ENCODE results near the gene AMN. TPM values are rescaled to one million over a fixed set of nuclear protein-coding genes. Genes with fewer than 3 reads are reported as not detected.

The AMN gene
- total RNA-seq, 6 experiments from 2014 or later = 7.1 to 69.1 (median 28.6) TPM

DNA sequence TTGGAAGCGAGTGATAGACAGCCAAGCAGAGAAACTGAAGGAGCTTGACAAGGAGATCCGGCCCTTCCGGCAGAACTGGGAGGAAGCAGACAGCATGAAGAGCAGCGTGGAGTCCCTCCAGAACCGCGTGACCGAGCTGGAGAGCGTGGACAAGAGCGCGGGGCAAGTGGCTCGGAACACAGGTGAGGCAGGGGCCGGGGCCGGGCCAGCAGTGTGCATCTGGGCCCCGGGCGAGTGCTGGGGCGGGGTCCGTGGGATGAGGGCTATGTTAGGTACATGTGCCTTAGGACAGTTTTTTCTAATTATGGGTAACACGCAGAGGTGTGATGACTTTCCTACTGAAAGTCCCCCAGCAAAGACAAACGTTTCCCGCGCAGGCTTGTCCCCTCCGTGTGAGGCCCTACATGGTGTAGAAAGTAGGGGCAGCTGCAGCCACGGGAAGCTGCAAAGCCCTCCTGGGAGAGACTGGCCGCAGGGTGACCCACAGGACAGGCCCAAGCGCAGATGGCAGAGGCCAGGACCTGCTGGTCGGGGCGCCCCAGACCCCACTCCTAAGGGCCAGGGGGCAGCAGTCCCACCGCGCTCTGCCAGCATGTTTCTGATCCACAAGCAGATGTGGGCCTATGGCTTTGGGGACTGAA is 19.1 kb upstream of the AMN start:
- Histone ChIP-seq H3K36me3 (peaks cover 0 to 9% (median 4%) of the 10 kb centered on the region in 4 donors), H3K4me3 (no peak overlapping the region), H3K9me3 (no peaks in the 10 kb centered on the region), H3K4me1 (no peaks in the 10 kb centered on the region), H3K27me3 (no peaks in the 10 kb centered on the region), H3K27ac (no peak overlapping the region)
- TF ChIP-seq, protein P1, sequence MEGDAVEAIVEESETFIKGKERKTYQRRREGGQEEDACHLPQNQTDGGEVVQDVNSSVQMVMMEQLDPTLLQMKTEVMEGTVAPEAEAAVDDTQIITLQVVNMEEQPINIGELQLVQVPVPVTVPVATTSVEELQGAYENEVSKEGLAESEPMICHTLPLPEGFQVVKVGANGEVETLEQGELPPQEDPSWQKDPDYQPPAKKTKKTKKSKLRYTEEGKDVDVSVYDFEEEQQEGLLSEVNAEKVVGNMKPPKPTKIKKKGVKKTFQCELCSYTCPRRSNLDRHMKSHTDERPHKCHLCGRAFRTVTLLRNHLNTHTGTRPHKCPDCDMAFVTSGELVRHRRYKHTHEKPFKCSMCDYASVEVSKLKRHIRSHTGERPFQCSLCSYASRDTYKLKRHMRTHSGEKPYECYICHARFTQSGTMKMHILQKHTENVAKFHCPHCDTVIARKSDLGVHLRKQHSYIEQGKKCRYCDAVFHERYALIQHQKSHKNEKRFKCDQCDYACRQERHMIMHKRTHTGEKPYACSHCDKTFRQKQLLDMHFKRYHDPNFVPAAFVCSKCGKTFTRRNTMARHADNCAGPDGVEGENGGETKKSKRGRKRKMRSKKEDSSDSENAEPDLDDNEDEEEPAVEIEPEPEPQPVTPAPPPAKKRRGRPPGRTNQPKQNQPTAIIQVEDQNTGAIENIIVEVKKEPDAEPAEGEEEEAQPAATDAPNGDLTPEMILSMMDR (IDR thresholded peaks at IDR 0.05) = no peak
- no peak for TF ChIP-seq POLR2A (IDR thresholded peaks at IDR 0.05)
- WGBS (ENCODE audit: insufficient coverage, low coverage, low lambda C conversion rate, missing lambda C conversion rate) = 90% methylated on average over 15 of the region's 29 CpGs
- intact Hi-C loops (cut with DNase I) = no loop called here
- no peak for ATAC-seq
- no peak for DNase-seq

DNA sequence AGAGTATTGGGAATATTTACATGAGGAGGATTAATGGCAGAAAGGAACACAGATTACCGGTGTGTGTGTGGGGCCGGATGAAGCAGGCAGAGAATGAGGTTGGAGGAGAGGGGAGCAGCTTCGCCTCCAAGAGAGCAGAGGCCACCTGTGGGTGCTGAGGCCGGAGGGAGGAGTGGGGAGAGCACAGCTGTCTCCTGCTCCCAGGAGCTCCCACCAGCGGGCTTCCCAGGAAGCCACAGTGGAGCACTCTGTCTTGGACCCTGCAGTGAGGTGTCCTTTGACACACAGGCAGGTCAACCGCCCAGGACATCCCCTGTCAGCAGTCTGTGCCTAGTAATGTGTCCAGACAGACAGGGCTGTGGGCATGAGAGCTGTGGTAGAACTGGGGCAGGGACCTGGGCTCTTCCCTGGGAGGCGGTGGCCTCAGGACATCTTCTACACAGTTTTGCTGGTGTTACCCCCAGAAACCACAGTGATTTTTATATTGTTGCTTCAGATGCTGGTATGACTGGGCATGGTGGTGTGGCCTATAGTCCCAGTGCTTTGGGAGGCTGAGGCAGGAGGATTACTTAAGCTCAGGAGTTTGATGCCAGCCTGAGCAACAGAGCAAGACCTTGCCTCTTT is 18.5 kb upstream of the AMN start:
- WGBS (ENCODE audit: insufficient coverage, low coverage, low lambda C conversion rate, missing lambda C conversion rate) = 89% methylated on average over 5 of the region's 7 CpGs
- no peak overlapping the region for H3K4me3 ChIP-seq
- intact Hi-C loops (cut with DNase I) = no loop called here
- H3K4me1 ChIP-seq = no peaks in the 10 kb centered on the region
- peaks cover 0 to 9% (median 4%) of the 10 kb centered on the region in 4 donors for H3K36me3 ChIP-seq
- no peak for DNase-seq
- no peak for ATAC-seq
- H3K9me3 ChIP-seq = no peaks in the 10 kb centered on the region
- no peak overlapping the region for H3K27ac ChIP-seq
- no peaks in the 10 kb centered on the region for H3K27me3 ChIP-seq
- TF ChIP-seq, protein P1 (IDR thresholded peaks at IDR 0.05) = no peak
- no peak for TF ChIP-seq POLR2A (IDR thresholded peaks at IDR 0.05)

DNA sequence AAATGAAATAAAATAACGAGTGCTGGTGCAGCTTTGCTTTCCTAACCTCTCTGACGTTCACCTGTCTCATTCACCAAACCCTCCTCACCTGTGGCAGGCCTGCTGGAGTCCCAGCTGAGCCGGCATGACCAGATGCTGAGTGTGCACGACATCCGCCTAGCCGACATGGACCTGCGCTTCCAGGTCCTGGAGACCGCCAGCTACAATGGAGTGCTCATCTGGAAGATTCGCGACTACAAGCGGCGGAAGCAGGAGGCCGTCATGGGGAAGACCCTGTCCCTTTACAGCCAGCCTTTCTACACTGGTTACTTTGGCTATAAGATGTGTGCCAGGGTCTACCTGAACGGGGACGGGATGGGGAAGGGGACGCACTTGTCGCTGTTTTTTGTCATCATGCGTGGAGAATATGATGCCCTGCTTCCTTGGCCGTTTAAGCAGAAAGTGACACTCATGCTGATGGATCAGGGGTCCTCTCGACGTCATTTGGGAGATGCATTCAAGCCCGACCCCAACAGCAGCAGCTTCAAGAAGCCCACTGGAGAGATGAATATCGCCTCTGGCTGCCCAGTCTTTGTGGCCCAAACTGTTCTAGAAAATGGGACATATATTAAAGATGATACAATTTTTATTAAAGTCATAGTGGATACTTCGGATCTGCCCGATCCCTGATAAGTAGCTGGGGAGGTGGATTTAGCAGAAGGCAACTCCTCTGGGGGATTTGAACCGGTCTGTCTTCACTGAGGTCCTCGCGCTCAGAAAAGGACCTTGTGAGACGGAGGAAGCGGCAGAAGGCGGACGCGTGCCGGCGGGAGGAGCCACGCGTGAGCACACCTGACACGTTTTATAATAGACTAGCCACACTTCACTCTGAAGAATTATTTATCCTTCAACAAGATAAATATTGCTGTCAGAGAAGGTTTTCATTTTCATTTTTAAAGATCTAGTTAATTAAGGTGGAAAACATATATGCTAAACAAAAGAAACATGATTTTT is 17.1 kb upstream of the AMN start:
- no peaks in the 10 kb centered on the region for H3K27me3 ChIP-seq
- 95% methylated on average over 29 of the region's 38 CpGs for WGBS (ENCODE audit: insufficient coverage, low coverage, low lambda C conversion rate, missing lambda C conversion rate)
- ATAC-seq = no peak
- no peaks in the 10 kb centered on the region for H3K9me3 ChIP-seq
- no peak for TF ChIP-seq POLR2A (IDR thresholded peaks at IDR 0.05)
- TF ChIP-seq, protein P1 (IDR thresholded peaks at IDR 0.05) = no peak
- no peak for DNase-seq
- H3K27ac ChIP-seq = no peak overlapping the region
- intact Hi-C loops (cut with DNase I) = no loop called here
- H3K36me3 ChIP-seq = peaks cover 0 to 9% (median 4%) of the 10 kb centered on the region in 4 donors
- H3K4me3 ChIP-seq = no peak overlapping the region
- H3K4me1 ChIP-seq = no peaks in the 10 kb centered on the region

DNA sequence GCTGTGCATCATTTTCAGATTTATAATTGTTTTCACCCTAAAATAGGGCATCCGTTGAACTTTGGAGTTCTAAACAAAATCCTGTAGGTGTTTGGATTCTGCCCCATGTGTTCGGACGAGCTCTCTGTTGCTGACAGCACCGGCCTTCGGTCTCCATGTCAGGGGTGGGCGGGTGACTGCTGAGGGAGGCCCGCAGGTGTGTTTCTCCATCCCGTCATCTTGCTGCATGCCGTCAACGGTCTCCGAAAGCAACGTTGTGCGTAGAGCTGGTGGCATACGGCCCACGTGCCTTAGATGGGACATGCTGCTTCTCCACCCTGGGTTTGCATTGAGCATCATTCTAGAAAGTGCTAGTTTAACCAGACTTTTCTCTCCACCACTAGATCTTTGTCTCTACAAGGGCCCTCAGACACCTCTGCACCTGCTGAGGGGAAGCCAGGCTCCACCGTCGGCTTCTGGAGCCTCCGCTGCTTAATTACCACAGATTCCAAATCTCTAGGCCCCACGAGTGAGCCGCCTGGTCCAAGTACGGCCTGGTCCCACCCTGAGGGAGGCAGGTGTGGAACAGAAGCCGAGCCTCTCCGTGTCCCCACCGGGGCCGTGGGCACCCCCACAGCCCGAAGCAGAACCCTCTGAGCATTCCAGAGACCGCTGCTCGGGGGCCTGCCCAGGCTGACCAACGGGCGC is 15.7 kb upstream of the AMN start:
- H3K36me3 ChIP-seq = peaks cover 0 to 9% (median 4%) of the 10 kb centered on the region in 4 donors
- no peak for ATAC-seq
- no peaks in the 10 kb centered on the region for H3K4me1 ChIP-seq
- no peaks in the 10 kb centered on the region for H3K27me3 ChIP-seq
- H3K9me3 ChIP-seq = no peaks in the 10 kb centered on the region
- 98% methylated on average over 21 of the region's 30 CpGs for WGBS (ENCODE audit: insufficient coverage, low coverage, low lambda C conversion rate, missing lambda C conversion rate)
- H3K27ac ChIP-seq = no peak overlapping the region
- no peak for DNase-seq
- TF ChIP-seq, protein P1 (IDR thresholded peaks at IDR 0.05) = no peak
- no peak for TF ChIP-seq POLR2A (IDR thresholded peaks at IDR 0.05)
- intact Hi-C loops (cut with DNase I) = no loop called here
- H3K4me3 ChIP-seq = no peak overlapping the region
